Stimulated activated CD8-positive, alpha-beta memory T cell treated with anti-CD3 and anti-CD28 coated beads, Interleukin-4, amount 100 ng/mL, for 4 hours (primary cell): ENCODE results near the gene LRRC37A3.
"Not testable (repeated sequence)": the region's sequence is repeated elsewhere in the genome, so short reads cannot be mapped to it uniquely, and the experiment has no call there.

ENCODE experiments used
- DNase-seq, 2 donors: peaks; one replicate each; pipeline ENCODE4 v3.0.0-alpha.2; 2020; ENCODE audit warnings: low read depth in 2 of 2, low spot score in 1 of 2

The LRRC37A3 gene

GRCh38 chr17:64927444-64927843 lies 8.2 kb upstream of the LRRC37A3 start:
- peak in 1 of 2 donors; percentile 24 for DNase-seq

GRCh38 chr17:64926430-64926829 lies 7.2 kb upstream of the LRRC37A3 start:
- not testable (repeated sequence) for DNase-seq

- DNase-seq = not testable (repeated sequence)
Measured at GRCh38 chr17:64925244-64925643, 6.0 kb upstream of the LRRC37A3 start.

- not testable (repeated sequence) for DNase-seq
Measured at GRCh38 chr17:64923051-64923568, 3.8 kb upstream of the LRRC37A3 start.

- no peak for DNase-seq
Measured at GRCh38 chr17:64920419-64921172, 1.3 kb upstream of the LRRC37A3 start.

- DNase-seq = no peak
Measured at GRCh38 chr17:64920026-64920418, 744 bp upstream of the LRRC37A3 start.

GRCh38 chr17:64918842-64919288 lies 413 bp downstream of the LRRC37A3 start:
- peak in 1 of 2 donors; percentile 25 for DNase-seq

GRCh38 chr17:64917540-64917939 lies 1.7 kb downstream of the LRRC37A3 start:
- DNase-seq = not testable (repeated sequence)

GRCh38 chr17:64915244-64915643 lies 4.0 kb downstream of the LRRC37A3 start:
- not testable (repeated sequence) for DNase-seq

- not testable (repeated sequence) for DNase-seq
Measured at GRCh38 chr17:64910191-64910514, 9.1 kb downstream of the LRRC37A3 start.

GRCh38 chr17:64909511-64910190 lies 9.6 kb downstream of the LRRC37A3 start:
- DNase-seq = not testable (repeated sequence)

GRCh38 chr17:64904069-64904468 lies 15.2 kb downstream of the LRRC37A3 start:
- not testable (repeated sequence) for DNase-seq

- not testable (repeated sequence) for DNase-seq
Measured at GRCh38 chr17:64897136-64897535, 22.1 kb downstream of the LRRC37A3 start.

- DNase-seq = not testable (repeated sequence)
Measured at GRCh38 chr17:64874210-64874609, 45.1 kb downstream of the LRRC37A3 start.

GRCh38 chr17:64847504-64848466 lies 71.5 kb downstream of the LRRC37A3 start:
- DNase-seq = peak; percentile 29 to 61

GRCh38 chr17:64846892-64847291 lies 72.4 kb downstream of the LRRC37A3 start:
- DNase-seq = not testable (repeated sequence)

- not testable (repeated sequence) for DNase-seq
Measured at GRCh38 chr17:64843918-64844317, 75.4 kb downstream of the LRRC37A3 start.

- not testable (repeated sequence) for DNase-seq
Measured at GRCh38 chr17:64842900-64843299, 76.4 kb downstream of the LRRC37A3 start.

GRCh38 chr17:64840960-64841359 lies 78.3 kb downstream of the LRRC37A3 start:
- DNase-seq = not testable (repeated sequence)

- not testable (repeated sequence) for DNase-seq
Measured at GRCh38 chr17:64838513-64838912, 80.8 kb downstream of the LRRC37A3 start.
